Measurements from ENCODE around the gene ACBD4. TPM values are rescaled to one million over a fixed set of nuclear protein-coding genes. Genes with fewer than 3 reads are reported as not detected.
A peak's percentile ranks its signal among the peaks of the same experiment; 100 is the strongest.

ACBD4 gene
- total and polyA plus RNA-seq, 2 of the 13 experiments (the other 11 are each of a cell fraction or from before 2014, with no cell fraction given), result 16.1 to 26.9 TPM

GRCh38 chr17:45148183-45149036 lies 12.9 kb downstream of the ACBD4 start, which contains the start of gene HEXIM1 (continued):
- TF ChIP-seq ARID4A (CRISPR knock-in tag; IDR thresholded peaks at IDR 0.05; ENCODE audit: borderline replicate concordance) (peak; percentile 83), ZNF124 (CRISPR knock-in tag; IDR thresholded peaks at IDR 0.05) (0 out of 2 replicates have a peak, but pooled peaks have one; percentile 25), RXRA (CRISPR knock-in tag; IDR thresholded peaks at IDR 0.05) (peak; percentile 79), ZHX2 (IDR thresholded peaks at IDR 0.05; ENCODE audit: low read depth) (peak; percentile 60; the same call in 1 of the 2 replicates), ZHX2 (CRISPR knock-in tag; IDR thresholded peaks at IDR 0.05; ENCODE audit: borderline replicate concordance) (no peak), KDM2A (CRISPR knock-in tag; IDR thresholded peaks at IDR 0.05; ENCODE audit: borderline replicate concordance, low read depth) (peak; percentile 88; the same call in 1 of the 2 replicates), ZNF652 (CRISPR knock-in tag; IDR thresholded peaks at IDR 0.05; ENCODE audit: borderline replicate concordance, low read depth) (peak; percentile 100), ZNF260 (CRISPR knock-in tag; IDR thresholded peaks at IDR 0.05; ENCODE audit: borderline replicate concordance, low read depth) (0 out of 2 replicates have a peak, but pooled peaks have one; percentile 26), PRDM4 (CRISPR knock-in tag; IDR thresholded peaks at IDR 0.05; ENCODE audit: borderline replicate concordance) (no peak)
- TF ChIP-seq, protein P1, sequence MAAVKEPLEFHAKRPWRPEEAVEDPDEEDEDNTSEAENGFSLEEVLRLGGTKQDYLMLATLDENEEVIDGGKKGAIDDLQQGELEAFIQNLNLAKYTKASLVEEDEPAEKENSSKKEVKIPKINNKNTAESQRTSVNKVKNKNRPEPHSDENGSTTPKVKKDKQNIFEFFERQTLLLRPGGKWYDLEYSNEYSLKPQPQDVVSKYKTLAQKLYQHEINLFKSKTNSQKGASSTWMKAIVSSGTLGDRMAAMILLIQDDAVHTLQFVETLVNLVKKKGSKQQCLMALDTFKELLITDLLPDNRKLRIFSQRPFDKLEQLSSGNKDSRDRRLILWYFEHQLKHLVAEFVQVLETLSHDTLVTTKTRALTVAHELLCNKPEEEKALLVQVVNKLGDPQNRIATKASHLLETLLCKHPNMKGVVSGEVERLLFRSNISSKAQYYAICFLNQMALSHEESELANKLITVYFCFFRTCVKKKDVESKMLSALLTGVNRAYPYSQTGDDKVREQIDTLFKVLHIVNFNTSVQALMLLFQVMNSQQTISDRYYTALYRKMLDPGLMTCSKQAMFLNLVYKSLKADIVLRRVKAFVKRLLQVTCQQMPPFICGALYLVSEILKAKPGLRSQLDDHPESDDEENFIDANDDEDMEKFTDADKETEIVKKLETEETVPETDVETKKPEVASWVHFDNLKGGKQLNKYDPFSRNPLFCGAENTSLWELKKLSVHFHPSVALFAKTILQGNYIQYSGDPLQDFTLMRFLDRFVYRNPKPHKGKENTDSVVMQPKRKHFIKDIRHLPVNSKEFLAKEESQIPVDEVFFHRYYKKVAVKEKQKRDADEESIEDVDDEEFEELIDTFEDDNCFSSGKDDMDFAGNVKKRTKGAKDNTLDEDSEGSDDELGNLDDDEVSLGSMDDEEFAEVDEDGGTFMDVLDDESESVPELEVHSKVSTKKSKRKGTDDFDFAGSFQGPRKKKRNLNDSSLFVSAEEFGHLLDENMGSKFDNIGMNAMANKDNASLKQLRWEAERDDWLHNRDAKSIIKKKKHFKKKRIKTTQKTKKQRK (IDR thresholded peaks at IDR 0.05; ENCODE audit: low read length), result no peak
